ENCODE results near the gene MSANTD2. TPM values are rescaled to one million over a fixed set of nuclear protein-coding genes. Genes with fewer than 3 reads are reported as not detected.

Gene MSANTD2
- total RNA-seq, 4 donors from 2014 or later: 19.8 to 32.8 (median 23.5) TPM

DNA sequence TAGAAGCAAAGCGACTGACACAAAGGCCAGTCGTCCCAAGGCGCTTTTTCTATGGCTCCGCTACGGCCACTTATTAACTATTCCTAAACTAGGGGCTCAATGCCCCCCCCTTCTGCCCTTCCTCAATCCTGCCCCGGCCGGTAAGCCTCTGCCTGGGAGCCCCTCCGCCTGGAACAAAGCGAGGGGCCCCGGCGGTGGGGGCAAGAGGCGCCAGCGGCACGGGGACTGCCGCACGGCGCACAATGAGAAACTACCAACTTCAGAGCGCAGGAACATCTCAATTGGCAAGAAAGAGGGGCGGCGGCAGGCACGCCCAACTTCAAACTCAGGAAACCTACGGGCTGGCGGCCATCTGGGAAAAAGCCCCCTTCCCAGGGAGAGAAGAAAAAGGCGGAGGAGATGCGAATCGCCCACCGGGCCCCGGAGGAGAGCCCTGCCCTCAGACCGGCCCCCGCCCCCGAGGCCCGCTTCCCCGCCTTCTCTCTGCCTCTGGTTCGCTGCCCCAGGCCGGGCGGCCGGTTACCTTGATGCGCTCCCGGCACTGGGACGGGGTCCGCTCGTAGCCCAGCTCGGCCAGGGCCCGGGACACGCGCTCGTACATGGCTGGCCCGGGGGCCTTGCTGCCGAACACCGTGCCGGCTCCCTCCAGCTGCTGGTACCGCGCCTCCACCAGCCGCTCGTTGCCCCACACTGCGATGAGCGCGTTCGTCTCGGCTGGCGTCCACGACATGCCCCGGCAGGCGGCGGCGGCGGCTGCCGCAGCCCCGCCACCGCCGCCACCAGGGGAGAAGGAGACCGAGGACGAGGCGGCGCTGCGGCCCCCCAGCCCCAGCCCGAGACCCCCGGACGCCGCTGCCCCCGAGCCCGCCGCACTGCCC, 619 bp downstream of the MSANTD2 start:
- Histone ChIP-seq H3K27me3 (no peaks in the 10 kb centered on the region), H3K4me1 (peaks cover 0 to 53% (median 21%) of the 10 kb centered on the region in 4 donors), H3K9me3 (no peaks in the 10 kb centered on the region), H3K27ac (peak overlapping the region; percentile 89 to 98 (median 97)), H3K4me3 (peak overlapping the region; percentile 76 to 96 (median 90)), H3K36me3 (no peaks in the 10 kb centered on the region)
- TF ChIP-seq POLR2A (IDR thresholded peaks at IDR 0.05): no peak
- no peak for TF ChIP-seq CTCF (IDR thresholded peaks at IDR 0.05)
- no peak for TF ChIP-seq EP300 (IDR thresholded peaks at IDR 0.05)
- WGBS, 2 donors: 0 to 1% methylated on average over 27 to 77 of the region's 83 CpGs
- no peak for DNase-seq (ENCODE audit: low spot score in 2 of 2)

DNA sequence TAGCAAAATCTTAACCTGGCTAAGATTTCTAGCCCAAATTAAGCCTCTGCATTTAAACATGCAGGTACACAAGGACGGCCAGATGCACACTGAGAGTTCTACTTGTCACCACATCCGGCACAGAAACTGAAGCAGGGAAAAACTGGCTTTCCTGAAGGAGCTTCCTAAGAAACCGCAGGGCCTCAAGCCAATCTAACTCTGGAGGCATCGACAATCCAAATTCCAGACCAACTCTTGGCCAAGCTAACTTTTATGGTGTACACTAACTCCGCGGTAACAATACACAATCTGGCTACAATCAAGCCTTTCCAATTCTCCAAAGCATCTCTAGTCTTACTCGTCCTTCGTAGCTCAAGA, 1.2 kb downstream of the MSANTD2 start:
- Histone ChIP-seq H3K36me3 (no peaks in the 10 kb centered on the region), H3K4me3 (peak overlapping the region; percentile 76 to 96 (median 90)), H3K4me1 (peaks cover 0 to 53% (median 21%) of the 10 kb centered on the region in 4 donors), H3K27ac (peak overlapping the region in 3 of 4 donors; percentile 89 to 98 (median 97)), H3K9me3 (no peaks in the 10 kb centered on the region), H3K27me3 (no peaks in the 10 kb centered on the region)
- WGBS, 2 donors: 3 to 4% methylated on average over 8 of the region's 8 CpGs
- no peak for DNase-seq (ENCODE audit: low spot score in 2 of 2)
- TF ChIP-seq EP300 (IDR thresholded peaks at IDR 0.05) (no peak), CTCF (IDR thresholded peaks at IDR 0.05) (no peak), POLR2A (IDR thresholded peaks at IDR 0.05) (no peak)

DNA sequence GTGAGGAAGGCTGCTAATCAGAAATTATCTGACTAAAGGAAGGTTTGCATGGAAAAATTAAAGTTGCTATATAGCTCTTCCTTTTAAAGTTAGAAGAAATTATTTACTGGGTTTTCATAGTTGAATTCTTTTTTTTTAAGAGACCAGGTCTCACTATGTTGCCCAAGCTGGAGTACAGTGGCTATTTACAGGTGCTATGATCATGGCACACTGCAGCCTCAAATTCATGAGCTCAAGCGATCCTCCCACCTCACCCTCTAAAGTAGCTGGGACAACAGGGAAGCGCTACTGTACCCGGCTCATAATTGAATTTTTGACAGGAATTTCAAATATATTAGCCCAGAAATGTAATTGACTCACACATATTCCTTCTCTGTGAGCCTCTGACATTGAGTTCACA, 3.9 kb downstream of the MSANTD2 start:
- H3K4me3 ChIP-seq: no peak overlapping the region
- H3K4me1 ChIP-seq: peaks cover 0 to 49% (median 20%) of the 10 kb centered on the region in 4 donors
- H3K36me3 ChIP-seq: no peaks in the 10 kb centered on the region
- no peak for TF ChIP-seq EP300 (IDR thresholded peaks at IDR 0.05)
- TF ChIP-seq POLR2A (IDR thresholded peaks at IDR 0.05): no peak
- no peak for TF ChIP-seq CTCF (IDR thresholded peaks at IDR 0.05)
- H3K27ac ChIP-seq: no peak overlapping the region
- DNase-seq (ENCODE audit: low spot score in 2 of 2): no peak
- no peaks in the 10 kb centered on the region for H3K9me3 ChIP-seq
- H3K27me3 ChIP-seq: no peaks in the 10 kb centered on the region
- WGBS, 2 donors: 88 to 89% methylated on average over 3 of the region's 3 CpGs

DNA sequence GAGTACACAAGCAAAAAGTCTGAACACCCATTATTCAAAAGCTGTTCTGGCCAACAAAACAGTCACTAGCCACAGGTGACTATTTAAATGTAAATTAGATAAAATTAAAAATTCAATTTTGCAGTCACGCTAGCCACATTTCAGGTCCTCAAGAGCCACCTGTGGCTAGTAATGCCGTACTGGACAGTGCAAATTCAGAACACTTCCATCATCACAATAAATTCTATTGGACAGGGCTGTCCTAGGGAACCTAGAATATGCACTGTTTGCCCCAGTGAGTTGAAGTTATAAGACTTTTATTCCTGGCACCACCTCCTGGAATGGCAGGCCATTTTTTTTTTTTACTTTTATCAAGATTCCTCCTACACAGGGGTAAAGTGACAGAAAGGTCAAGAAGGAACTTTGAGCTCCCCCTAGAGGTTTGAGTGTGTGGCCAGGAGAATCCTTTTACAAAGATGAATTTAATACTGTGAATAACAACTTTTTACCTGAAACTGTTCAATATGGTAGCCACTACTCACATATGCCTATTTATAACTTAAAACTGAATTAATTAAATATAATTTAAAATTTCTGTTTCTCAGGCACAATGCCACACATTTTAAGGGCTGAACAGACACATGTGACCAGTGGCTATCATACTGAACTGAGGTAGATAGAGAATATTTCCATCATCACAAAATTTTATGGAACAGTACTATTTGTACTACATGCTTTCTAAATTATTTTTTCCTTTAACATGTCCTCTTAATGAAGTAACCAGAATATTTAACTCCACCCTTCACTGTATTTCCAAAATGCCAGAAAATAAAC, 6.5 kb downstream of the MSANTD2 start:
- DNase-seq (ENCODE audit: low spot score in 2 of 2): no peak
- no peak overlapping the region for H3K27ac ChIP-seq
- H3K4me3 ChIP-seq: no peak overlapping the region
- no peaks in the 10 kb centered on the region for H3K9me3 ChIP-seq
- no peaks in the 10 kb centered on the region for H3K27me3 ChIP-seq
- H3K36me3 ChIP-seq: no peaks in the 10 kb centered on the region
- TF ChIP-seq CTCF (IDR thresholded peaks at IDR 0.05) (peak in 4 of 5 experiments; percentile 14 to 51 (median 40)), POLR2A (IDR thresholded peaks at IDR 0.05) (no peak), EP300 (IDR thresholded peaks at IDR 0.05) (no peak)
- WGBS, 2 donors: 94 to 95% methylated on average over 2 of the region's 2 CpGs
- H3K4me1 ChIP-seq: peaks cover 0 to 41% (median 11%) of the 10 kb centered on the region in 4 donors
